Testis (tissue), 2 donors: Measurements from ENCODE around the gene DACH1.

ENCODE experiments used
- CTCF ChIP-seq, 3 experiments: fragments of 450-650 bp in 2 of 3; fragments of 200-600 bp in 1 of 3; sonication (generic) in 1 of 3; IDR thresholded peaks; one replicate each; pipeline ENCODE4 v1.5.1; 2016 to 2019; ENCODE audit warnings: antibody characterized with exemption in 3 of 3, mild to moderate bottlenecking in 2 of 3, moderate library complexity in 1 of 3
- POLR2A ChIP-seq: fragments of 450-650 bp; IDR thresholded peaks from one replicate; pipeline ENCODE4 v1.6.1; 2017; ENCODE audit warnings: antibody characterized with exemption, mild to moderate bottlenecking, moderate library complexity

DNA sequence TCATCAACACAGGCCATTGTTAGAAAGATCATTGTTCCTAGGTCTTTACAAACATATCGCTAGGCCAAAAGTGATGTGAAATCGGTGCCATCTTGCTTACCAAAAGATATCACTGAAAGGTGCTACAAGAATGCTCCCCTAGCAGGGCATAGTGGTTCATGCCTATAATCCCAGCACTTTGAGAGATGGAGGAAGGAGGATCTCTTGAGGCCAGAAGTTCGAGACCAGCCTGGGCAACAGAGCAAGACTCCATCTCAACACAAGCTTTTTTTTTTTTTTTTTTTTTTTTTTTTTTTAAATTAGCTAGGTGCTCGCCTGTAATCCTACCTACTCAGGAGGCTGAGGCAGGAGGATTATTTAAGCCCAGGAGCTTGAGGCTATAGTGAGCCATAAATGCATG is 92.1 kb downstream of the DACH1 start:
- TF ChIP-seq CTCF (IDR thresholded peaks at IDR 0.05) (no peak), POLR2A (no peak)
